Chondrocyte (in vitro differentiated cells): ENCODE measurements around the gene ATXN3L. TPM values are rescaled to one million over a fixed set of nuclear protein-coding genes. Genes with fewer than 3 reads are reported as not detected.
"Not testable (repeated sequence)": the region's sequence is repeated elsewhere in the genome, so short reads cannot be mapped to it uniquely, and the experiment has no call there.

Source experiments
- DNase-seq: peaks from one replicate; pipeline ENCODE4 v3.0.0; 2021; ENCODE audit warnings: mixed read lengths, low spot score
- H3K27ac Mint-ChIP-seq: one replicate; pipeline ENCODE4 v1.8.0; 2021; ENCODE audit warnings: mild to moderate bottlenecking, moderate library complexity, mixed read lengths; ENCODE audit not compliant: unreplicated experiment
- H3K27me3 Mint-ChIP-seq: 2 replicates; pipeline ENCODE4 v1.8.0; 2021; ENCODE audit warnings: low read depth, mixed read lengths
- H3K36me3 Mint-ChIP-seq: 2 replicates; pipeline ENCODE4 v1.8.0; 2021; ENCODE audit warnings: low read depth, mixed read lengths
- H3K4me1 Mint-ChIP-seq: 2 replicates; pipeline ENCODE4 v1.8.0; 2021; ENCODE audit warnings: low read depth, mild to moderate bottlenecking, mixed read lengths
- H3K4me3 Mint-ChIP-seq: one replicate; pipeline ENCODE4 v1.8.0; 2021; ENCODE audit warnings: mild to moderate bottlenecking, moderate library complexity, mixed read lengths; ENCODE audit not compliant: unreplicated experiment
- H3K9me3 Mint-ChIP-seq: 2 replicates; pipeline ENCODE4 v1.8.0; 2021; ENCODE audit warnings: low read depth, mixed read lengths
- CTCF ChIP-seq: fragments of 200-600 bp; sonication (generic); IDR thresholded peaks from 2 replicates; pipeline ENCODE4 v1.5.0; 2021; ENCODE audit warnings: antibody characterized with exemption, mild to moderate bottlenecking, moderate library complexity
- total RNA-seq: library from RNA; stranded (reverse); gene quantifications from 3 replicates; pipeline ENCODE4 v1.2.1, GENCODE V29; 2021

ATXN3L gene
- total RNA-seq, 1 donor from 2014 or later = not detected

- Mint-ChIP-seq H3K9me3 (peaks cover 11% of the 10 kb centered on the region), H3K4me3 (no peak overlapping the region), H3K27me3 (no peaks in the 10 kb centered on the region), H3K36me3 (no peaks in the 10 kb centered on the region), H3K27ac (no peak overlapping the region), H3K4me1 (no peaks in the 10 kb centered on the region)
- TF ChIP-seq CTCF = no peak
- no peak for DNase-seq
Observed at GRCh38 chrX:13311560-13311959, 8.3 kb downstream of the ATXN3L start.

DNA sequence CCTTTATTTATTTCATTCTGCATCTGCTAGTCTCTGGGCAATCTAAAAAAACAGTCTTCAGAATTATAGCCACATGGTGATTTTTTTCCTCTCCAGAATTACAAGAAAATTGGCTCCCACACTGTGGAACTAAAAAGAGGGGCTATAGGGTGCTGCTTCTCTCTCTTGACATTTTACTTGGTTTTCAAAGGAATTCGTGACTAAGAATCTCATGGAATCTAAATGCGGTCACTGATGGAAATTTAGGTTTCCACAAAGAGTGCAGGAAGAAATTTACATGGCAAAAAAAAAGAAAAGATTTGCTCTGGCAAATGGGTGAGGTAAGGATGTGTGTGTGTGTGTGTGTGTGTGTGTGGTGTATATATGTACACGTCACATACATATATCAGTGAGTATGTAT is 10.2 kb downstream of the ATXN3L start:
- no peaks in the 10 kb centered on the region for H3K27me3 Mint-ChIP-seq
- no peaks in the 10 kb centered on the region for H3K4me1 Mint-ChIP-seq
- DNase-seq = no peak
- H3K9me3 Mint-ChIP-seq = peaks cover 6% of the 10 kb centered on the region
- no peak overlapping the region for H3K27ac Mint-ChIP-seq
- H3K36me3 Mint-ChIP-seq = no peaks in the 10 kb centered on the region
- no peak overlapping the region for H3K4me3 Mint-ChIP-seq
- no peak for TF ChIP-seq CTCF

DNA sequence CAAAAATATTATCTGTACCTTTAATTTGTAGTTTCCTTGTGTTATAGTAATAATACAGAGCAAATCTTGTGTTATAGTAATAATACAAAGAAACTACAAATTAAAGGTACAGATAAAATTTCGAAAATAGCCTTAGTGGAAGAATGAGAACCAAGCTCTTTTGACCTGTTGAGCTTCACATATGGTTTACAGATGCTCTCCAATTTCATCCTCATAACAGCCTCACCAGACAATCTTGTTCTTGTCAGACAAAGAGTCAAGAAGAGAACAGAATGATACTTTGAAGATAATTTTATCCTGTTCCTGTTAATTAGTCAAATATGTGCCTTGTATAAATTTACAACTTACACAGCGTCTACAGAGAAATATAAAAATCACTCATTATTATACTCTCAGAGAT is 12.8 kb downstream of the ATXN3L start:
- Mint-ChIP-seq H3K4me1 (peaks cover 11% of the 10 kb centered on the region), H3K27me3 (no peaks in the 10 kb centered on the region), H3K36me3 (no peaks in the 10 kb centered on the region), H3K4me3 (no peak overlapping the region), H3K9me3 (peaks cover 4% of the 10 kb centered on the region), H3K27ac (no peak overlapping the region)
- no peak for TF ChIP-seq CTCF
- no peak for DNase-seq

DNA sequence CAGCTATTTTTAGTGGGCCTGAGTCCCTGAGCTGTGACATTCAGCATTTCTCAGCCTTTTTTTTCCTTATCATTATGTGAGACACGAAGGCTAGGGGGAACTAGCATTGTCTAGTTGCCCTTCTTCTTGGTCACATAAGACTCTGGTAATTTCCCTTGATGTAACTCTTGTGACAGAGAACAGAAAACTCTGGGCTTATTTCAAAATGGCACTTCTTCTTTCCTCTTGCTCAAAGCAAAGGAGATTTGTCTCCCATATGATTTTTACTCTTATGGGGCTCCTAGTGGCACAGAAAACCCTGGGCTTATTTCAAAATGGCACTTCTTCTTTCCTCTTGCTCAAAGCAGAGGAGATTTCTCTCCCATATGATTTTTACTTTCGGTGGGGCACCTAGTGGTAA is 14.7 kb downstream of the ATXN3L start:
- peaks cover 4% of the 10 kb centered on the region for H3K9me3 Mint-ChIP-seq
- H3K27ac Mint-ChIP-seq = no peak overlapping the region
- H3K27me3 Mint-ChIP-seq = no peaks in the 10 kb centered on the region
- DNase-seq = no peak
- no peaks in the 10 kb centered on the region for H3K36me3 Mint-ChIP-seq
- H3K4me3 Mint-ChIP-seq = no peak overlapping the region
- H3K4me1 Mint-ChIP-seq = peaks cover 19% of the 10 kb centered on the region
- TF ChIP-seq CTCF = no peak

DNA sequence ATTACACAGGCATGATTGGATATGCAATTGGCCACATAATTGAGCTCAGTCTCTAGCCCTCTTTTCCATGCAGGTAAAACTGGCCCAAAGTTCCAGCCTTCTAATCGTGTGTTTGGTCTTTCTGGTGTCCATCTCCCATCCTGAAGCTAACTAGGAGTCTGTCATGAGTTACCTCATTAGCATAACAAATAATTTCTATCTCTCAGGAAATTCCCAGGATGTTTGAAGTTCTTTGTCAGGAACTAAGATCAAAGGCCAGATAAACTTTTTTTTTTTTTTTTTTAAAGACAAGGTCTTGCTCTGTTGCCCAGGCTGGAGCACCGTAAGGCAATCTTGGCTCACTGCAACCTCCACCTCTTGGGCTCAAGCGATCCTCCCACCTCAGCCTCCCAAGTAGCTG is 15.8 kb downstream of the ATXN3L start:
- no peaks in the 10 kb centered on the region for H3K27me3 Mint-ChIP-seq
- DNase-seq = no peak
- no peak overlapping the region for H3K27ac Mint-ChIP-seq
- H3K36me3 Mint-ChIP-seq = no peaks in the 10 kb centered on the region
- H3K4me1 Mint-ChIP-seq = peaks cover 30% of the 10 kb centered on the region
- peaks cover 4% of the 10 kb centered on the region for H3K9me3 Mint-ChIP-seq
- no peak overlapping the region for H3K4me3 Mint-ChIP-seq
- TF ChIP-seq CTCF = no peak

DNA sequence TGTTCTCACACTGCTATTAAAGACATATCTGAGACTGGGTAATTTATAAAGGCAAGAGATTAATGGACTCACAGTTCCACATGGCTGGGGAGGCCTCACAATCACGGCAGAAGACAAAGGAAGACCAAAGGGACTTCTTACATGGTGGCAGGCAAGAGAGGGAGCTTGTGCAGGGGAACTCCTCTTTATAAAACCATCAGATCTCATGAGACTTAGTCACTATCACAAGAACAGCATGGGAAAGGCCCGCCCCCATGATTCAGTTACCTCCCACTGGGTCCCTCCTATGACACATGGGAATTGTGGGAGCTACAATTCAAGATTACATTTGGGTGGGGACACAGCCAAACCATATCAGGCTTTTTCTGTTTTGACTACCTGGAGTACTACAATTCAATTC is 16.6 kb downstream of the ATXN3L start:
- peaks cover 32% of the 10 kb centered on the region for H3K4me1 Mint-ChIP-seq
- not testable (repeated sequence) for H3K27me3 Mint-ChIP-seq, H3K9me3 Mint-ChIP-seq, H3K4me3 Mint-ChIP-seq, H3K27ac Mint-ChIP-seq, DNase-seq, H3K36me3 Mint-ChIP-seq
